OCI-LY1 (cell line): ENCODE results near the gene HECW1.

Experiments used
- EZH2 ChIP-seq: fragments of 200-600 bp; sonication (generic), shearing (Covaris generic); IDR thresholded peaks from 2 replicates; pipeline ENCODE4 v1.8.0; 2017; ENCODE audit warnings: borderline replicate concordance, mixed run types, mild to moderate bottlenecking, antibody characterized with exemption, low read length, moderate library complexity, mixed read lengths
- TF ChIP-seq, protein P1 (sequence below): fragments of 200-600 bp; sonication (generic), shearing (Covaris generic); IDR thresholded peaks from 2 replicates; pipeline ENCODE4 v1.5.1; 2017; ENCODE audit warnings: mild to moderate bottlenecking, antibody characterized with exemption, low read length, moderate library complexity, mixed read lengths

DNA sequence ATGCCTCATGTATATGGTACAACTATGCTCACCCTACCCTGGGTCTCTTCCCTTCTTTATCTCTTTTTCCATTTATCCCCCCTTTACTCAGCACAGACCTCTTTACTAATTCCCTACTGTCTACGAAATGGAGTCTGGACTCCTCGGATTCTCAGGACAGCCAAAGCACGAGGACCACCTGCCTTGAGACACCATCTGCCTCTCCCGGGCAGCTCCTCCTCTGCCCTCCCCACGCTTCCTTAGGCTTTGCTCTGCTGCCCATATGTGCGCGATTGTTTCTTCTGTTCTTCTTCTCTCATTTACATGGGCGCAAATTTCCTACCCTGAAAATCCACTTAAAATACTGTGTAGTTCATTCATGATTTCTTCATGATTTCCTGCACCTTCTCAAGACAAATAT lies 407.8 kb downstream of the HECW1 start:
- TF ChIP-seq, protein P1, sequence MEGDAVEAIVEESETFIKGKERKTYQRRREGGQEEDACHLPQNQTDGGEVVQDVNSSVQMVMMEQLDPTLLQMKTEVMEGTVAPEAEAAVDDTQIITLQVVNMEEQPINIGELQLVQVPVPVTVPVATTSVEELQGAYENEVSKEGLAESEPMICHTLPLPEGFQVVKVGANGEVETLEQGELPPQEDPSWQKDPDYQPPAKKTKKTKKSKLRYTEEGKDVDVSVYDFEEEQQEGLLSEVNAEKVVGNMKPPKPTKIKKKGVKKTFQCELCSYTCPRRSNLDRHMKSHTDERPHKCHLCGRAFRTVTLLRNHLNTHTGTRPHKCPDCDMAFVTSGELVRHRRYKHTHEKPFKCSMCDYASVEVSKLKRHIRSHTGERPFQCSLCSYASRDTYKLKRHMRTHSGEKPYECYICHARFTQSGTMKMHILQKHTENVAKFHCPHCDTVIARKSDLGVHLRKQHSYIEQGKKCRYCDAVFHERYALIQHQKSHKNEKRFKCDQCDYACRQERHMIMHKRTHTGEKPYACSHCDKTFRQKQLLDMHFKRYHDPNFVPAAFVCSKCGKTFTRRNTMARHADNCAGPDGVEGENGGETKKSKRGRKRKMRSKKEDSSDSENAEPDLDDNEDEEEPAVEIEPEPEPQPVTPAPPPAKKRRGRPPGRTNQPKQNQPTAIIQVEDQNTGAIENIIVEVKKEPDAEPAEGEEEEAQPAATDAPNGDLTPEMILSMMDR = no peak
- no peak for TF ChIP-seq EZH2
